GM21529 (cell line): ENCODE data around the gene ZNF408.

Source experiments
- ATAC-seq: cut with Tn5 transposase; IDR thresholded peaks from one replicate; pipeline ENCODE4 v1.9.1; 2021; ENCODE audit not compliant: unreplicated experiment

Gene ZNF408

DNA sequence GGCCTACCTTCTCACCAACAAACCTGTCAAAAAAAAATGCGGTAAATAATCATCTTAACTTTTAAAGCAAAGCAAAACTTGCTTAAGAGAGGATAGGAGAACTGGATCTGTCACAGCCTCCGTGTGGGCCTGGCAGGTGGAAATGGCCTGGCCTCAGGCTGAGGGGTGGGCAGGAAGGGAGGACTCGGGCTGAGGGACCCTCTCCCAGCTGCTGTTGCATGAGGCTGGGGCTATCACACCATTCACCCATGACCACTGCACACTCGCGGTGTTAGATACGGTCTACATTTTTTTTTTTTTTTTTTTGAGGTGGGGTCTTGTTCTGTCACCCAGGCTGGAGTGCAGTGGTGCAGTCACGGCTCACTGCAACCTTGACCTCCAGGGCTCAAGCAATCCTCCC, 24.9 kb upstream of the ZNF408 start:
- no peak for ATAC-seq

DNA sequence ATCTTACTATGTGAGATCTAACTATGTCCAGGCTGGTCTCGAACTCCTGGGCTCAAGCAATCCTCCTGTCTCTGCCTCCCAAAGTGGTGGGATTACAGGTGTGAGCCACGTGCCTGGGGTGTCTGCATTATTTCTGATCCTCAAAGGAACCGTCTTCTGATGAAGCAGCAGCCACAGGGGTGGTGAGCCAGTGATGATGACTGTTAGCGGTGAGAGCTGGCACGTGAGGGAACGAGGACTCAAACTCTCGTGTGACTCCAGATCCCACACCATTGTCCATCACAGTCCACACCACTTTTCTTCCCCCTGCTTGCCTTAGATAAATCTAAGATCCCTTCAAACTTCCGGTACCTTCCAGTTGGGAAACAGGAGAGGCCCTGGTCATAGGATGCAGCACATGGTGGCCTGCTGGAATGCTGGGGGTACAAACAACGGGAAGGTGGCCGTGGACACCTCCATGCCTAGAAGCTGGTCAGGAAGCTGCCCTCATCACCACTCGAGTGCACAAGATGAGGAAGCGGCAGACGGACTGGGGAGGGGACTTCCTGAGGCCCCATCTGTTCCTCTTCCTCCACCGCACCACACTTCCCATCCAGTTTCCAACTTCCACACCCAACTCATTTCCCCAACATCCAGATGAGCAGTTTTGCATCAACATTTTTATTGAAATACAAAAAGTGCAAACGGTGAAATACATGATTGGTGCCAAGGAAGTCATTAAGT, 24.2 kb upstream of the ZNF408 start:
- no peak for ATAC-seq

DNA sequence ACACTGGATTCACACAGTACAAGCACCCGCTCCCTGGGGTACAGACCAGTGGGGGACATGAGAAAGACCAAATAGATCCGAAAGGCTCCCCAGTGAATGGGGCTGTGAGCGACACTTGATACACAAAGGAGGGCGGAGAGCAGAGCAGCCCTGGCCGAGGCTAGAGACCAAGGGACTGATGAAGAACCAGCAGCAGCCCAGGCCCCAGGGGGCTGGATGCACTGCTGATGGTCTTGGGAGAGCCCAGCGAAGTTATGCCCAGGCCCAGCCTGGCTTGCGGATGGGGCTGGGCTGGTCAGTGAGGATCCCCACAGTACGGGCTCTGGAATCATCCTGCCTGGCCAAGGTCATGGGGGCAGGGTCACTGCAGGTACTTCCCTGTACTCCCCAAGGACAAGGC, 23.7 kb upstream of the ZNF408 start:
- ATAC-seq = no peak

DNA sequence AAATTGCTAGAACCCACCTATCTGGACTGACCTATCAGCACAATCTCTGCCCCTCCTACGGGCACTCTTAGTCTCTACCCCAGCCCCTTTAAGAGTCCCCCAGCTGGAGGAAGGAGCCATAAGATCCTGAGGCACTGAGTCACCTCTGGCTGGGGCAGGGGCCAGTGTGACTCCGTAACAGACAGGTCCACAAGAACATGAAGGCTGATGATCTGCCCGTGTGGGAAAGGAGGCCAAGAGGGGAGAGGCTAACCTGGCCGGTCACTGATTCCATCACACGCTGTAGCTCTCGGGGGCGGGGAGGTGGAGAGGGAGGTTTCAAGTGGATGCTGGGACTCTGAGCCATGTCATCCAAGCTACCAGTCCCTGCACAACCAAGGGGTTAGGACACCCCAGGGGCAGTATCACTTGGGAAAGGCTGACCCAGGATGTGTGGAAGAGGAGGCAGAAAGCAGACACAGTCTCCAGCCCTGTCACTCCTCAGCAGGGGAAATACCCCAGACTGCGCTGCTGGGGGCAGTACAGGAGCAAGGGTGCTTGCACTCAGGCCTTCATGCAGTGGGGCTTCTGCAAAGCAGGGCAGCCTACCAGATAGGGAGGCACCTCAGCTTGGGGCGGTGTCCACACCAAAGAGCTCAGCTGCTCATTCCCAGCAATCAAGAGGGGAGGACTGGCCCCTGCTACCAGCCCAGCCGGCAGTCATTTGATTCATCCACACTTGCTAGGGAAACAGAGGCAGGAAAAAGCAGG, 22.7 kb upstream of the ZNF408 start:
- ATAC-seq = no peak

DNA sequence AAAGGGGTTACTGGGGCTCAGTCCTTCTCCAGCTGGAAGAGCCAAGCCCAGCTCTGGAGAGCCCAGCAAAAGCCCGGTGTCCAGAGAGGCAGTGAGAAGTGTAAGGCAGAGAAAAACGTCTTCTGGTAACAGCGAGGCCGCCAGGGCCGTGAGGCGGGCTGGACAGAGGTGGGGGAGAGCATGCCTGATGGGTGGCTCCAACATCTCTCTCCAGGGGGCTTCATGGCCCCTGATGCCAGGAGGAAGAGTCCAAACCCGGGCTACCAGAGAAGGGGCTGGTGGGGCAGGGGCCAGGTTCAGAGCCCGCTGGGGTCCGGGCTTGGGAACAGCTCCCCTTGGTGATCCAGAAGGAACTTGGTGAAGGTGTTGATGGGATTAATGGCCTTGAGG, 22.1 kb upstream of the ZNF408 start:
- no peak for ATAC-seq

DNA sequence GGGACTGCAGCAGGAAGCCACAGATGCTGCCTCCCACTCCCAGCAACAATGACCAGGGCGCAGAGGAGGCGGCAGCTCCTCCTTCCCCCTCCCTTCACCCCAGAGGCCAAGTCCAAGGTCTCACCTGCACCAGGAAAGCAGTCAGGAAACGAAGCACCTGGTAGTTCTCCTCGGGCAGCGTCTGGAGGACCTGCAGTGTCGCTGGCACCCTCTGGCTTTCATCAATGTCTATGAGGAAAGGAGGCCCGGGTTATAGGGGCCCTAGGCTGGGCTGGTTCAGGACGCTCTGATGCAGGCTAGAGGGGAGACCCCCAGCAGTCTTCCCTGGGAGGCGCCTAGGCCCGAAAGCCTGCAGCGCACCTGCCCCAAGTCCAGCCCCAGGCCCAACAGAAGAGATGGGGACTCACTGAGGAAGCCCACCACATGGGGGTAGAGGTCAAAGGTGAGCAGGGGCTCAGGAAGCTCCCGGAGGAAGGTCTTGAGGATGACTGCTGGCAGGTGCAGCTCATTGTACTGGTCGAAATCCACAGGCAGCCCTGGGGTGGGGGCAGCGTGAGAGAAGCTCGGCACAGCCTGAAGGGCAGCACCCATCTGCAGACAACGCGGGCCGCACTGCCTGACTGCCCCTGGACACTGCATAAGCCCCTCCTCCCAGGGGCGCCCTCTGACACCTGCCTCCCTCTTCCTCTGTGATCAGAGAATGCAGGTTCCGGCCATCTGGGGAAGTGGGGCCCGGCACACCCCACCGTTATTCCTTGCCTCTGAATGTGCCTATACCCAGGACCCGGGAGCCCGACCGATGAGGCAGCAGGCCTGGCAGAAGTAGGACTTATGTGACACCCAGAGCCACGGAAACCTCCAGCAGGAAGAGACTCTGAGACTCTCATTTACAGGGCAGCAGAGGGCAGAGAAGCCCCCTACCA, 21.3 kb upstream of the ZNF408 start:
- no peak for ATAC-seq

DNA sequence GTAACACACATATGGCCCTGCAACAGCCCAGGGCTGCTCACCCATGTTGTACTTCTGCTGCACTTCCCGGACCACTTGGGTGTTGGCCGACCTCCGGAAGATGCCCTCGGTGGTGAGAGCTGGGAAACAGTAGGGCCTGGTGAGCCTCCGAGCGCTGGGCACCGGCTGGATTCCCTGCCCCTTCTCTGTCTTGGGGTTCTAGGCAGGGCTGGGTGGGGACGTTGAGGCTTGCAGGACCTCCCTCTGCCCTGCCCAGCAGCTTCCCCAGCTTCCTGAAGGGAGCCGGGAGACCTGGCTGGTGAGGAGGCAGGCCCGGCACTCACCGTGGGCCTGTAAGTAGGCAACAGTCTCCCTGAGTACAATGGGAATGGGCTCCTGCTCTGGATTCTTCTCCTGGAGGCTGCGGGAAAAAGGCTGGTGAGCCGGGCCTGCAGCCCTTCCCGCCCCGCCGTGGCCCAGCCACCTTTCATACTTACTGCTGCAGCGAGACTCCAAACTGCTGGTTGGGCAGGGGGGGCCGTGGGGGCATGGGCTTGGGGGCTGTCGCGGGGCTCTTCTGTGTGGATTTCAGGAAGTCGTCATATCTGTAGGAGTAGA, 20.6 kb upstream of the ZNF408 start:
- no peak for ATAC-seq

DNA sequence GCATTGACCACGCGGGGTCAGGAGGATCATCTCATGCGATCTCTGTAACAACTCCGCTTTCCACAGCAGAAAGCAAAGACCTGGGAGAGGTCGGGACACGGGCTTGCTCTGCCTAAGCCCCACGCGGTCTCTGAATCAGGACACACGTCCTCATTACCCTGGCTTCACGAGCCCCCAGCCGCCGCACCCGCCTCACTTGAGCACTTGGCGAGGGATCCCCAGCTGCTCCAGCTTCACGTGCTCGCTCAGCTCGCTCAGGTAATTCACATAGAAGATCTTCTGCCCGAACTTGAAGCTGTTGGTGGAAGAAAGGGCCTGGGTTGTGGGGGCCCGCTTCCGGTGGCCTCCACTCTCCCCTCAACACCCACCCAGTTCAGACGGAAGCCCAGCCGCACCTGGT, 20.0 kb upstream of the ZNF408 start:
- no peak for ATAC-seq

DNA sequence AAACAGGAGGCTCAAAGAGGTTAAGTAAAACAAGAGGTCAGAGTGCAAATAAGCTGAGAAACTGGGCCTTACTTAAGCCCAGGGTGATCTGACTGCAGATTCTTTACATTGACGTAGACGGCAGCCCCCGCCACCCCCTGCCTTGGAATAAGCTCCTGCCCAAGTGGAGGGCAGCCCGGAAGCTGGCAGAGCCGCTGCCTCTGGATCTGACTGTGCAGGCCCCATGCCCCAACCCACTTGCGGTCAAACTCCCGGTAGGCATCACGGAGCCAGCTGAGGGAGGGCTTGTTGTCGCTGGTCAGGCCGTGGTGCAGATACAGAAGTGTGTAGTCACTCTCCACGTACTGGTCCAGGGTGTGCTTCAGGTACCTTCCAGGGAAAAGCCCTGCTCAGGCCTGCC, 19.0 kb upstream of the ZNF408 start:
- no peak for ATAC-seq

GRCh38 chr11:46682773-46683752, 17.8 kb upstream of the ZNF408 start:
- no peak for ATAC-seq

DNA sequence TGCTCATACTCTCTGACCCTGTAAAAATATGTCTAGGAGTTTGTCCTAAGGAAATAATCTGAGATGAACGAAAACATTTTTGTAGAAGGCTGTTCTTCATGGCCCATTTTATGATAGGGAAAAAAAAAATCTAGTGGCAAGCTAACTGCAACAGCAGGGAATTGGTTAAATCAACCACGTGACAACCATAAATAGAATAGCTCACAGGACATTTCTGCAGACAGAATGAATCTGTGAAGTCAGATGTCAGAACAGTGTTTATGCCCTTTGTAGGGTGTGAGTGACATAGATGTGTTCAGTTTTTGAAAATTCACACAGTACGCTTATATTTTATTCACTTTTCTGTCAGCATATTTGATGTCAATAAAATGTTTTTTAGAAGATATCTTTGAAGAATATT, 16.5 kb upstream of the ZNF408 start:
- no peak for ATAC-seq

- ATAC-seq = no peak
These were observed 13.7 kb upstream of the ZNF408 start for GRCh38 chr11:46686886-46687795.

- ATAC-seq = no peak
These were observed 10.1 kb upstream of the ZNF408 start for GRCh38 chr11:46690702-46691101.

DNA sequence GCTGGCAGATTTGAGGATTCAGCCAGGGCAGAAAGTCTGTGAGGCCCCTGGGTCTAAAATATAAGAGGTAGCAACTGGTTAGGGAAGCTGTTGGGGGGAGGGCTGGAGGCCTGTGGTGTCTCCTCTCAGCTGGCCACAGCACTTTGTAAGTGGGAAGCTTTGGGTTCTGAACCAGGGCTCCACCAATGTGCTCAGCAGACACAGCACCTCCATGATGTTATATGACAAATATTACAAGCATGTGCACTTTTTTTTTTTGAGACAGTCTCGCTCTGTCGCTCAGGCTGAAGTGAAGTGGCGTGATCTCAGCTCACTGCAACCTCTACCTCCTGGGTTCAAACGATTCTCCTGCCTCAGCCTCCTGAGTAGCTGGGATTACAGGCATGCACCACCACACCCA, 8.4 kb upstream of the ZNF408 start:
- ATAC-seq = no peak

DNA sequence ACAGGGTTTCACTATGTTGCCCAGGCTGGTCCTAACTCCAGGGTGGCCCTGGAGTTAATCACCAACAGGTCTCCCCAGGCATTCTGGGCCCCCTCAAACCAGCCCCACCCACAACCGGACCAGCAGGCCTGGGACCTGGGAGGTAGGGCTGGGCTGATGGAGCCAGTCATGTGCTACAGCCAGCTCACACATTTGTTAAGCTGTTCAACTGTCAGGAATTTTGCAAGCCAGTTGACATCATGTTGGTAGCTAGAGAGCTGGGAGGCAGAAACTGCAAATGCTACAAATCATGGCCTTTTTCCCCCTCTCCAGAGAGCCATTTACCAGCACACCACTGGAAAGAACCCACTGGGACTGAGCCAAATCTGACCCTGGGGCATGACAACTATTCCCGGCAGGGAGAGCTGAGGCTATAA, 7.2 kb upstream of the ZNF408 start:
- no peak for ATAC-seq

GRCh38 chr11:46694072-46694471, 6.8 kb upstream of the ZNF408 start:
- ATAC-seq = no peak

- ATAC-seq = no peak
These were observed 6.2 kb upstream of the ZNF408 start for GRCh38 chr11:46694607-46695006.

GRCh38 chr11:46695345-46696211, 5.3 kb upstream of the ZNF408 start:
- ATAC-seq = no peak
